Esophagus squamous epithelium (tissue), 5 donors: Measurements from ENCODE around the gene SSX2IP. TPM values are rescaled to one million over a fixed set of nuclear protein-coding genes. Genes with fewer than 3 reads are reported as not detected.

Experiments
- DNase-seq: peaks from one replicate; lab custom pipeline; 2025; lab: John Stamatoyannopoulos, UW
- H3K27ac ChIP-seq, 4 donors: fragments of 200-600 bp; sonication (generic); one replicate each; pipeline ENCODE4 v1.5.1; 2016 to 2019; ENCODE audit warnings: mild to moderate bottlenecking in 1 of 4
- H3K27me3 ChIP-seq, 4 donors: fragments of 200-600 bp; sonication (generic); 1 replicate in 3 of 4; 2 replicates in 1 of 4; pipeline versions ENCODE4 v1.5.1 to v1.6.0; 2017 to 2021; ENCODE audit warnings: antibody characterized with exemption in 1 of 4
- H3K36me3 ChIP-seq, 3 donors: fragments of 200-600 bp; sonication (generic); one replicate each; pipeline ENCODE4 v1.5.1; 2016 to 2019
- H3K4me1 ChIP-seq, 3 donors: fragments of 200-600 bp; sonication (generic); one replicate each; pipeline ENCODE4 v1.5.1; 2017 to 2019
- H3K4me3 ChIP-seq, 4 donors: fragments of 200-600 bp; sonication (generic); 1 replicate in 3 of 4; 2 replicates in 1 of 4; pipeline ENCODE4 v1.5.1; 2016 to 2019; ENCODE audit warnings: mild to moderate bottlenecking in 2 of 4, moderate library complexity in 1 of 4
- H3K9me3 ChIP-seq, 3 donors: fragments of 200-600 bp; sonication (generic); one replicate each; pipeline ENCODE4 v1.5.1; 2016 to 2019
- POLR2A ChIP-seq, 4 donors: fragments of 450-650 bp; IDR thresholded peaks; one replicate each; pipeline ENCODE4 v1.6.1; 2017; ENCODE audit warnings: antibody characterized with exemption in 4 of 4, mild to moderate bottlenecking in 4 of 4, moderate library complexity in 3 of 4
- WGBS, 2 donors: methylation state at CpG; one replicate each; pipeline ENCODE4 v1.1.5; 2018; 5-methylcytosine and 5-hydroxymethylcytosine counted together
- intact Hi-C: fragments of 100-400 bp; cut with DNase I; formaldehyde crosslinking; loops from one replicate; pipeline ENCODE4 v1.15.0; 2022
- total RNA-seq, 4 donors: library from RNA; depleted of rRNA; stranded (reverse); fragments of >200 nt; gene quantifications; one replicate each; pipeline ENCODE4 v1.1.0, GENCODE V29; 2016
- TF ChIP-seq, protein P1 (sequence below), 6 experiments: fragments of 450-650 bp in 4 of 6; fragments of 200-600 bp in 2 of 6; sonication (generic) in 2 of 6; IDR thresholded peaks; one replicate each; pipeline ENCODE4 v1.5.1; 2016 to 2019; ENCODE audit warnings: antibody characterized with exemption in 6 of 6, mild to moderate bottlenecking in 4 of 6, moderate library complexity in 4 of 6
- donor health status: DM: yes; HTN: yes; CAD: no.

The SSX2IP gene
- total RNA-seq, 4 donors from 2014 or later: 6.5 to 13.4 (median 8.6) TPM

GRCh38 chr1:84615790-84616189, 74.5 kb downstream of the SSX2IP start:
- H3K36me3 ChIP-seq: no peaks in the 10 kb centered on the region
- H3K27ac ChIP-seq: no peak overlapping the region
- peaks cover 0 to 9% (median 5%) of the 10 kb centered on the region in 3 donors for H3K9me3 ChIP-seq
- H3K27me3 ChIP-seq: peaks cover 0 to 3% (median 0%) of the 10 kb centered on the region in 4 donors
- no peak overlapping the region for H3K4me3 ChIP-seq
- peaks cover 4 to 20% (median 16%) of the 10 kb centered on the region in 3 donors for H3K4me1 ChIP-seq
- 72 to 74% methylated on average over 1 of the region's 1 CpG for whole genome bisulfite sequencing, 2 donors
- DNase-seq: no peak
- intact Hi-C loops: loop anchor here (10.0 kb wide), 1 partner anchor 181 kb away; no protein-coding TSS in a partner anchor
- TF ChIP-seq, protein P1, sequence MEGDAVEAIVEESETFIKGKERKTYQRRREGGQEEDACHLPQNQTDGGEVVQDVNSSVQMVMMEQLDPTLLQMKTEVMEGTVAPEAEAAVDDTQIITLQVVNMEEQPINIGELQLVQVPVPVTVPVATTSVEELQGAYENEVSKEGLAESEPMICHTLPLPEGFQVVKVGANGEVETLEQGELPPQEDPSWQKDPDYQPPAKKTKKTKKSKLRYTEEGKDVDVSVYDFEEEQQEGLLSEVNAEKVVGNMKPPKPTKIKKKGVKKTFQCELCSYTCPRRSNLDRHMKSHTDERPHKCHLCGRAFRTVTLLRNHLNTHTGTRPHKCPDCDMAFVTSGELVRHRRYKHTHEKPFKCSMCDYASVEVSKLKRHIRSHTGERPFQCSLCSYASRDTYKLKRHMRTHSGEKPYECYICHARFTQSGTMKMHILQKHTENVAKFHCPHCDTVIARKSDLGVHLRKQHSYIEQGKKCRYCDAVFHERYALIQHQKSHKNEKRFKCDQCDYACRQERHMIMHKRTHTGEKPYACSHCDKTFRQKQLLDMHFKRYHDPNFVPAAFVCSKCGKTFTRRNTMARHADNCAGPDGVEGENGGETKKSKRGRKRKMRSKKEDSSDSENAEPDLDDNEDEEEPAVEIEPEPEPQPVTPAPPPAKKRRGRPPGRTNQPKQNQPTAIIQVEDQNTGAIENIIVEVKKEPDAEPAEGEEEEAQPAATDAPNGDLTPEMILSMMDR (IDR thresholded peaks at IDR 0.05): no peak
- no peak for TF ChIP-seq POLR2A (IDR thresholded peaks at IDR 0.05)

DNA sequence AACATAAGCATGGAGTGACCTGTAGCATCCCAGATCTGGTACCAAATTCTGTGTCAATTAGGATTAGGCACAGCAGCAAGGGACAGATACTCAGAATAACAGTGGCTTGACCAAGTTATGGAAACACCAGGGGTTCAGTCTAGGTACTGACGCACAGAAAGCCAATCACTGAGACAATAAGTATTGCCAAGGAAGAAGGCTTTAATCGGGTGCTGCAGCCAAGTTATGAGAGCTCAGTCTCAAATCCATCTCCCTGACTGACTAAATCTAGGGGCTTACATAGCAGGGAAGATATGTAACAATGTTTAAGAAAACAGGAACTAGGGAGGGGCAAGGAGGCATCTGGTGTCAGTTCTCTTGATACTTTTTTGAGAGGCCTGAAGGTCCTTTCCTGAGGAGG, 76.4 kb downstream of the SSX2IP start:
- H3K27me3 ChIP-seq: peaks cover 0 to 3% (median 0%) of the 10 kb centered on the region in 4 donors
- peaks cover 0 to 1% (median under 1%) of the 10 kb centered on the region in 3 donors for H3K4me1 ChIP-seq
- WGBS, 2 donors: 78 to 100% methylated on average over 2 of the region's 2 CpGs
- peaks cover 0 to 9% (median 5%) of the 10 kb centered on the region in 3 donors for H3K9me3 ChIP-seq
- no peaks in the 10 kb centered on the region for H3K36me3 ChIP-seq
- intact Hi-C loops: loop anchor here (10.0 kb wide), 1 partner anchor 179 kb away; no protein-coding TSS in a partner anchor
- H3K4me3 ChIP-seq: no peak overlapping the region
- TF ChIP-seq, protein P1 (IDR thresholded peaks at IDR 0.05): no peak
- no peak for DNase-seq
- H3K27ac ChIP-seq: no peak overlapping the region

DNA sequence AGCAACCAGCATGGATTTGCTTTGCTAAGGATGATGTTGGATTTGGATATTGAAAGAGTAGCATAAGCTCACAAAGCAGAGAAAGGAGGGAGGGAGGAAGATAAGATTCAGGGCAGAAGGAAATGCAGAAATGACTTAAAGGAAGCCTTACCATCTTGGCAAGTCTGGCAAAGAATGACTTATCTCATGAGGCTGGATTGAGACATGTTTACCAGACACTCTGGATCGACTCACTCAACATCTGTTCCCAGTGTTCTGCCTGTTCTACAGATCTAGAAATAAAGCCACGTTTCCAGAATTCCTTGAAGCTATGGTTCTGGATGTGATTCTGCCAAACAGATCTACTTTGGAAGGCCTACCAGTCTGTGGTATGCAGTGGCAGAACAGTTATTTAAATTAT, 77.2 kb downstream of the SSX2IP start:
- WGBS, 2 donors: 46 to 68% methylated on average over 2 of the region's 2 CpGs
- intact Hi-C loops: loop anchor here (10.0 kb wide), 1 partner anchor 178 kb away; no protein-coding TSS in a partner anchor
- peaks cover 0 to 3% (median 0%) of the 10 kb centered on the region in 4 donors for H3K27me3 ChIP-seq
- no peak overlapping the region for H3K4me3 ChIP-seq
- TF ChIP-seq, protein P1 (IDR thresholded peaks at IDR 0.05): no peak
- no peak for TF ChIP-seq POLR2A (IDR thresholded peaks at IDR 0.05)
- no peak for DNase-seq
- no peaks in the 10 kb centered on the region for H3K36me3 ChIP-seq
- H3K9me3 ChIP-seq: peaks cover 0 to 9% (median 5%) of the 10 kb centered on the region in 3 donors
- H3K4me1 ChIP-seq: no peaks in the 10 kb centered on the region
- H3K27ac ChIP-seq: no peak overlapping the region

DNA sequence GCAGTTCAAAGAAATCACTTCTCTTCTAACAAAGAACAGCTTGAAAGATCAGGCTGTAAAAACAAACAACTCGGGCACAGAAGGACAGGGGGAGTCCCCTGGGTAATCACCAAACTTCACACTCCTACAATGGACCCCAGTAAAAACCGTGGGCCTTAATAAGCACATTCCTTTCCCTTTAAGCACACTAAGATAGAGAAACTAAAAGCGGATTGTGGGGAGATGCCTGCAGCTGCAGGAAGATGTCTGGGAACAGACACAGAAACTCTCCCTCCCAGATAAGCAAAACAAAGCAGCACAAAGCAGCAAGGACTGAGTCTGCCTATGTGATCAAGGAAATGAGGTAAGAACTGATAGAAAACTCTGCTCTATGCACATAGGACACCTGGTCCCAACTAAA, 78.5 kb downstream of the SSX2IP start:
- TF ChIP-seq, protein P1 (IDR thresholded peaks at IDR 0.05): no peak
- no peak for TF ChIP-seq POLR2A (IDR thresholded peaks at IDR 0.05)
- intact Hi-C loops: loop anchor here (10.0 kb wide), 1 partner anchor 177 kb away; no protein-coding TSS in a partner anchor
- Histone ChIP-seq H3K27me3 (peaks cover 0 to 3% (median 0%) of the 10 kb centered on the region in 4 donors), H3K9me3 (peaks cover 0 to 9% (median 5%) of the 10 kb centered on the region in 3 donors), H3K4me1 (no peaks in the 10 kb centered on the region), H3K27ac (no peak overlapping the region), H3K36me3 (no peaks in the 10 kb centered on the region), H3K4me3 (no peak overlapping the region)
- 6 to 34% methylated on average over 3 of the region's 3 CpGs for WGBS, 2 donors
- DNase-seq: no peak

- TF ChIP-seq POLR2A (IDR thresholded peaks at IDR 0.05): no peak
- TF ChIP-seq, protein P1 (IDR thresholded peaks at IDR 0.05): no peak
- Histone ChIP-seq H3K4me1 (no peaks in the 10 kb centered on the region), H3K27me3 (peaks cover 0 to 3% (median 0%) of the 10 kb centered on the region in 4 donors), H3K36me3 (no peaks in the 10 kb centered on the region), H3K27ac (no peak overlapping the region), H3K4me3 (no peak overlapping the region), H3K9me3 (peaks cover 0 to 9% (median 5%) of the 10 kb centered on the region in 3 donors)
- intact Hi-C loops: loop anchor here (10.0 kb wide), 1 partner anchor 176 kb away; no protein-coding TSS in a partner anchor
- 0 to 45% methylated on average over 1 of the region's 1 CpG for WGBS, 2 donors
- no peak for DNase-seq
Observed at GRCh38 chr1:84611091-84611490, 79.2 kb downstream of the SSX2IP start.
